A673 (cell line): ENCODE measurements around the gene METTL25B. TPM values are rescaled to one million over a fixed set of nuclear protein-coding genes. Genes with fewer than 3 reads are reported as not detected.

Experiments
- BruUV-seq: library from RNA; stranded (reverse); fragments of 400-500 nt; replicated peaks from 2 replicates; lab custom pipeline; 2021; lab: Mats Ljungman, UMichigan
- CTCF ChIA-PET: fragments of 300-600 bp; sonication (Branson Sonifier 250); formaldehyde crosslinking; loops from one replicate; lab custom pipeline; 2022; ENCODE audit warnings: antibody characterized with exemption; lab: Charles Lee
- POLR2A ChIA-PET: fragments of 300-600 bp; sonication (Branson Sonifier 250); formaldehyde crosslinking; loops from one replicate; lab custom pipeline; 2022; ENCODE audit warnings: antibody characterized with exemption; ENCODE audit not compliant: low non-redundant PET; lab: Charles Lee
- DNase-seq: peaks from one replicate; pipeline ENCODE4 v3.0.0-alpha.2; 2015; ENCODE audit warnings: low spot score
- H3K27ac ChIP-seq: fragments of 200-600 bp; sonication (generic); 2 replicates; pipeline ENCODE4 v1.5.1; 2016; ENCODE audit warnings: mixed run types, low read depth, mild to moderate bottlenecking, mixed read lengths, antibody characterized with exemption, low read length; ENCODE audit not compliant: poor library complexity, severe bottlenecking
- H3K27me3 ChIP-seq: fragments of 200-600 bp; sonication (generic); replicated peaks from 2 replicates; pipeline ENCODE4 v1.6.1; 2017; ENCODE audit warnings: mixed run types, low read depth, mild to moderate bottlenecking, mixed read lengths, antibody characterized with exemption, low read length; ENCODE audit not compliant: insufficient read depth, poor library complexity
- H3K36me3 ChIP-seq: fragments of 200-600 bp; sonication (generic); 2 replicates; pipeline ENCODE4 v1.6.1; 2016; ENCODE audit warnings: mixed run types, mild to moderate bottlenecking, mixed read lengths, antibody characterized with exemption, low read length; ENCODE audit not compliant: insufficient read depth, poor library complexity, severe bottlenecking
- H3K4me1 ChIP-seq: fragments of 200-600 bp; sonication (generic); 2 replicates; pipeline ENCODE4 v1.6.1; 2017; ENCODE audit warnings: mixed run types, mild to moderate bottlenecking, mixed read lengths, antibody characterized with exemption, low read length; ENCODE audit not compliant: insufficient read depth, poor library complexity, severe bottlenecking
- H3K4me3 ChIP-seq: fragments of 200-600 bp; sonication (generic); 2 replicates; pipeline ENCODE4 v1.5.1; 2016; ENCODE audit warnings: low read depth, mixed run types, mild to moderate bottlenecking, mixed read lengths, low read length; ENCODE audit not compliant: poor library complexity, severe bottlenecking
- H3K9me3 ChIP-seq: fragments of 200-600 bp; sonication (generic); 2 replicates; pipeline ENCODE4 v1.6.1; 2016; ENCODE audit warnings: mixed run types, low read depth, mild to moderate bottlenecking, mixed read lengths, antibody characterized with exemption, low read length; ENCODE audit not compliant: poor library complexity, severe bottlenecking
- EZH2 ChIP-seq: fragments of 200-600 bp; sonication (generic); IDR thresholded peaks from 2 replicates; pipeline ENCODE4 v1.6.1; 2017; ENCODE audit warnings: borderline replicate concordance, low read depth, mild to moderate bottlenecking, mixed read lengths, antibody characterized with exemption, low read length; ENCODE audit not compliant: poor library complexity, severe bottlenecking
- intact Hi-C: fragments of 100-400 bp; cut with micrococcal nuclease; formaldehyde crosslinking; loops from one replicate; pipeline ENCODE4 v1.10.0; 2022; ENCODE audit not compliant: unreplicated experiment
- total RNA-seq: library from RNA; stranded (reverse); gene quantifications from 2 replicates; pipeline ENCODE4 v1.2.3, GENCODE V29; 2021
- TF ChIP-seq, protein P1 (sequence below): fragments of 300-800, 200-600 bp; sonication (generic); conservative IDR thresholded peaks from 2 replicates; pipeline ENCODE4 v1.5.1; 2017; ENCODE audit warnings: low read depth, mild to moderate bottlenecking, antibody characterized with exemption, low read length, moderate library complexity, mixed read lengths

Gene METTL25B
- total RNA-seq, 1 experiment from 2014 or later, result 20.2 TPM

- intact Hi-C loops, result no loop called here
- Histone ChIP-seq H3K4me1 (peaks cover 39% of the 10 kb centered on the region), H3K4me3 (peak overlapping the region; percentile 92), H3K27me3 (no peaks in the 10 kb centered on the region), H3K36me3 (peaks cover 40% of the 10 kb centered on the region), H3K27ac (peak overlapping the region; percentile 90), H3K9me3 (no peaks in the 10 kb centered on the region)
- POLR2A ChIA-PET, result no interaction called here
- TF ChIP-seq EZH2, result no peak
- CTCF ChIA-PET, result interaction anchor here (0.6 kb wide), 1 partner anchor 1423 kb away, joined by 5 read pairs; no protein-coding TSS in a partner anchor
- DNase-seq, result no peak
- BruUV-seq, result no TSS peak
Observed at GRCh38 chr1:156746406-156746727, 18.1 kb downstream of the METTL25B start.

DNA sequence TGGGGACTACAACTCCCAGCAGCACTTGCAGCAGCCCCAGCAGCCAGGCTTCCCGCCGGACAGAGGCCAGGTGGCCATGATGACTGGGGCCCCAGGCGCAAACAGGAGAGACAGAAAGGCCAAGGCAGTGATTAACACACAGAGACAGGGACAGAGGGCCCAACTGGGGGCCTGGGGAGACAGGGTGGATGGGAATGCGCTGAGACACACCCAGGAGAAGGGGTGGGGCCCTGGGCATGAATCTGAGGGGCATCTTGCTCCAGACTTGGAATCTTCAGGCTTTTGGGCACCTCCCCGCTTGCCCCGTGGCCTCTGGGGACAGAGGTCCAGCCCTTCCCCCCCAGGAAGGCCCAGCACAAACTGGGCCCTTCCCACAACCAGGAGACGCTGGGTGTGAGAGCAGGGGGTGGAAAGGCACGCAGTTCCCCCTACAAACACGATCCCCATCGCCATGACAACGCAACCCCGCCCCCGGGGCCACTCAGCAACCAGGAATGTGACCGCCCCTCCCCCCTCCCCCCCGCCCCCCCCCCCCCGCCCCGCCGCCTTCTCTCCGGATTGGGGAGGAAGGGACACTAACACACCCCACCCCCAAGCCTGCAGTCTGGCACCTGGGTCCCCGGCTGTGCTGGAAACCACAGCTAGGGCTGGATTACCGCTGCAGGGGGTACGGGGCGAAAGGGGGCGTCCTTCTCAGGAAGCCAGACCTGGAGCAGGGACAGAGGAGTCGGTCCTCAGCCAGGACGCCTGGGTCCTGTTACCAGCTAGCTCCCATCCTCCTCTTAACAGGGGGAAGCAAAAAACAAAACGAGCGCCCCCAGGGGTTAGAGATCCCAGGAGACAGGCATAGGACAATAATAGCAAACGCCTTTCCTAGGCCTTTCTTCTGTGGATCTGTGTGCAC lies 18.7 kb downstream of the METTL25B start:
- peaks cover 39% of the 10 kb centered on the region for H3K4me1 ChIP-seq
- TF ChIP-seq, protein P1, sequence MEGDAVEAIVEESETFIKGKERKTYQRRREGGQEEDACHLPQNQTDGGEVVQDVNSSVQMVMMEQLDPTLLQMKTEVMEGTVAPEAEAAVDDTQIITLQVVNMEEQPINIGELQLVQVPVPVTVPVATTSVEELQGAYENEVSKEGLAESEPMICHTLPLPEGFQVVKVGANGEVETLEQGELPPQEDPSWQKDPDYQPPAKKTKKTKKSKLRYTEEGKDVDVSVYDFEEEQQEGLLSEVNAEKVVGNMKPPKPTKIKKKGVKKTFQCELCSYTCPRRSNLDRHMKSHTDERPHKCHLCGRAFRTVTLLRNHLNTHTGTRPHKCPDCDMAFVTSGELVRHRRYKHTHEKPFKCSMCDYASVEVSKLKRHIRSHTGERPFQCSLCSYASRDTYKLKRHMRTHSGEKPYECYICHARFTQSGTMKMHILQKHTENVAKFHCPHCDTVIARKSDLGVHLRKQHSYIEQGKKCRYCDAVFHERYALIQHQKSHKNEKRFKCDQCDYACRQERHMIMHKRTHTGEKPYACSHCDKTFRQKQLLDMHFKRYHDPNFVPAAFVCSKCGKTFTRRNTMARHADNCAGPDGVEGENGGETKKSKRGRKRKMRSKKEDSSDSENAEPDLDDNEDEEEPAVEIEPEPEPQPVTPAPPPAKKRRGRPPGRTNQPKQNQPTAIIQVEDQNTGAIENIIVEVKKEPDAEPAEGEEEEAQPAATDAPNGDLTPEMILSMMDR, result peak; percentile 55
- TF ChIP-seq EZH2, result no peak
- H3K27me3 ChIP-seq, result no peaks in the 10 kb centered on the region
- H3K36me3 ChIP-seq, result peaks cover 36% of the 10 kb centered on the region
- BruUV-seq, result no TSS peak
- intact Hi-C loops, result no loop called here
- H3K27ac ChIP-seq, result peak overlapping the region; percentile 98
- H3K9me3 ChIP-seq, result no peaks in the 10 kb centered on the region
- ChIA-PET POLR2A (interaction anchor here (0.5 to 0.6 kb wide), 3 partner anchors 27 to 318 kb away, joined by 3 to 4 read pairs (median 4); no protein-coding TSS in a partner anchor), CTCF (interaction anchor here (0.6 to 1.3 kb wide), 2 partner anchors 20 to 1423 kb away, joined by 4 to 5 read pairs; partner anchors contain the start of gene PRCC)
- peak; percentile 91 for DNase-seq
- H3K4me3 ChIP-seq, result peak overlapping the region; percentile 92

DNA sequence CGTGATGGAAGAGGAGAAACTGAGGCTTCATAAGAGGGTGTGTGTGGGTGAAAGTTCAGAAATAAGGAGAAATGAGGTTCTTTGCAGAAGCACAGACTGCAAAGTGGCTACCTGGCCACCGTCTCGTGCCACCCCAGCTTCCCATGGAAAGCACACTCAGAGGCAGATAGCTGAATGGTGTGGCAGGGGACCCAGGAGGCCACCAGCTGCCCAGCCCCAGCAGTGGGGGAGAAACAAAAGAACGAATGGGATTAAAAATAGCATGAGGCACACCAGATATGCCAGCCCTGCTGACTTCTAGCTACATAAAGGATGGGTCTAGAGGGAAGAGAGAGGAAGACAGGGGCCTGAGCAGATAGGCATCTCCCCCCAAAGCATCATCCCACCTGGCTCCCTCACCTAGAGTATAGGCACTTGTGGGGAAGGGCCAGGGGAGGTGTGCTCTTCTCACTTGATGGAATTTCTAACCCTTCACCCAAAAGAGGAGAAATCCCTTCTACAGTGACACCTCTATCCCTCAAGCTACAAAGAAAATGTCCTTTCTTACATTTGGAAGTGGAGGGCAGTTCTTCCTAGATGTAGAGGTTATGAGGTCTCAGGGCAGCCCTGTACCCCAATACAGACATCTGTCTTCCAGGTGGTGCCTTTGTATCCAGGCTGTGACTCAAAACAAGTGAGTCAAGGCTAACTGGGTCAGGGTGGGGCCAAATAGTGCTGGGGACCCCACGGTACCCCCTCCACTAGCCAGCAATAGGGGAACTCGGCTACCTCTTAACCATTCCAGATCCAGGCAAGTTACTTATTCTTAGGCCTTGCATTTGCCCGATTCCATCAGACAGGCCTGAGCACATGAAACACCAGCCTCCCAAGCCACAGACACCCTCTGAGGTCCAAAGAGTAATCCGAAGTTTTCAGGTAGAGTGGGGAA lies 19.7 kb downstream of the METTL25B start:
- H3K36me3 ChIP-seq, result peaks cover 26% of the 10 kb centered on the region
- no peak for TF ChIP-seq EZH2
- TF ChIP-seq, protein P1, result no peak
- CTCF ChIA-PET, result interaction anchor here (1.3 kb wide), 1 partner anchor 19 kb away, joined by 4 read pairs; the partner anchor contains the start of gene PRCC
- H3K4me3 ChIP-seq, result peak overlapping the region; percentile 92
- no TSS peak for BruUV-seq
- no peaks in the 10 kb centered on the region for H3K27me3 ChIP-seq
- no peaks in the 10 kb centered on the region for H3K9me3 ChIP-seq
- DNase-seq, result peak; percentile 45
- peaks cover 42% of the 10 kb centered on the region for H3K4me1 ChIP-seq
- intact Hi-C loops, result no loop called here
- H3K27ac ChIP-seq, result peak overlapping the region; percentile 98
- POLR2A ChIA-PET, result interaction anchor here (0.5 to 0.6 kb wide), 2 partner anchors 26 to 170 kb away, joined by 4 read pairs; no protein-coding TSS in a partner anchor
